ENCODE results near the gene ARID1A.

The ARID1A gene

DNA sequence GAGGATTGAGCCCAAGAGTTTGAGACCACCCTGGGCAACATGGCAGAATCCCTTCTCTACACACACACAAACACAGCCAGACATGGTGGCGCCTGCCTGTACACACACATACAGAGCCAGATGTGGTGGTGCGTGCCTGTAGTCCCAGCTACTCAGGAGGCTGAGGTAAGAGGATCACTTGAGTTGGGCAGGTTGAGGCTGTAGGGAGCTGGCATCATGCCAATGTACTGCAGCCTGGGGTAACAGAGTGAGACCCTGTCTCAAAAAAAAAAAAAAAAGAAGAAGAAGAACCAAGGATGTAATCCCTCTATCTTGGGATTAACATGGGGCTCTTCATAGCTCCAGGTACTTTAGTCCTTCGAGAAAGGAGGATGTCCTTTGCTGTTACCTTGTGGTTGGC is 62.5 kb downstream of the ARID1A start:
- DNase-seq (ENCODE audit: low read depth in 1 of 2, low spot score in 1 of 2), result no peak

DNA sequence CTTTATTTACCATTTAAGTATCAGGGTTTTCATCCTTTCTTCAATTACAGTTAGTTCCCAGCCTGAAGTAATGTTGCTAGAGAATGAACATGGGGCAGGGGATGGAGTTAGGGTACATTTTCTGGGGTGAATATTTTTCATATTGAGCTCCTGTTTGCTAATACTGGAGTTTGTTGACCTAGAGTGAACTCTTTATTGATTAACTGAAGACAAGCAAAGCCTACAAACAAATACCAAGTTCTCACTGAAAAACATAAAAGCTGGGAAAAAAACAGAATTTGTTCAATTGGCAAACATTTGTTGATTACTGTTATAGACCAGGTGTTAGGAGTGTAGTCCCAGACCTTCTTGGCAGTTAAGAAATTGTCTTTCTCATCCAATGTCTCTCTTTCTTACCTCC is 63.7 kb downstream of the ARID1A start:
- DNase-seq (ENCODE audit: low read depth in 1 of 2, low spot score in 1 of 2), result no peak

DNA sequence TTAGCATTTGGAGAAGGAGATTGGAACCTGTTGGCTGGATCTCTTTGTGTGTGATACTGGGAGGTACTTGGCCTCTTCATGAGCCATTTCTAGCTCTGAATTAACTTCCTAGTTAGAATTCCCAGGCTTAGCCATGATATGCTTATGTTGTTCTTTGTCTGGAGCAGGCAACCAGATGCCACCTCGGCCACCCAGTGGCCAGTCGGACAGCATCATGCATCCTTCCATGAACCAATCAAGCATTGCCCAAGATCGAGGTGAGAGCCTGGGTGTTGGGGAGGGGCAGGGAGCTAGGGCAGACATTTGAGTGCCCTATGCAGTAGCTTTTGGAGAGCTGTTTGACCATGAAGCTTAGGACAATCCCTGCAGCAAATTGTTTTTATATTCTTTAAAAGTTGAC is 65.4 kb downstream of the ARID1A start:
- no peak for DNase-seq (ENCODE audit: low read depth in 1 of 2, low spot score in 1 of 2)

GRCh38 chr1:26767714-26768113 is 71.9 kb downstream of the ARID1A start:
- no peak for DNase-seq (ENCODE audit: low read depth in 1 of 2, low spot score in 1 of 2)

GRCh38 chr1:26768755-26769154 is 72.9 kb downstream of the ARID1A start:
- DNase-seq (ENCODE audit: low read depth in 1 of 2, low spot score in 1 of 2), result no peak

DNA sequence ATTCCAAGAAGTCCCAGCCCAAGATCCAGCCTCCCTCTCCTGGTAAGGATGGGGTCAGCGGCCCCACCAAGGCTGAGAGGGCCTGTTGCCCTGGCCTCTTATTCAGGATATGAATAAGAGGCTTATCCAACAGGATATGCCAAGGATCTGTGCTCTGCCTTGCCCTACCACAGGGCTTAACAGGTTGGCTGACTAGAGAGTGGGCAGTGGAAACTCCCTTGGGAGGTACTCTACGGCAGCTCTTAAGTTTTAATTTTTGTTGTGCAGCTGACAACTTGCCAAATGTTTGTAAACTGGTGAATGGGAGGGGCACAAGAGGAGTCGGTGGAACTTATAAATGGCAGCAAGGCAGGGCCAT is 75.4 kb downstream of the ARID1A start:
- DNase-seq (ENCODE audit: low read depth in 1 of 2, low spot score in 1 of 2), result no peak

DNA sequence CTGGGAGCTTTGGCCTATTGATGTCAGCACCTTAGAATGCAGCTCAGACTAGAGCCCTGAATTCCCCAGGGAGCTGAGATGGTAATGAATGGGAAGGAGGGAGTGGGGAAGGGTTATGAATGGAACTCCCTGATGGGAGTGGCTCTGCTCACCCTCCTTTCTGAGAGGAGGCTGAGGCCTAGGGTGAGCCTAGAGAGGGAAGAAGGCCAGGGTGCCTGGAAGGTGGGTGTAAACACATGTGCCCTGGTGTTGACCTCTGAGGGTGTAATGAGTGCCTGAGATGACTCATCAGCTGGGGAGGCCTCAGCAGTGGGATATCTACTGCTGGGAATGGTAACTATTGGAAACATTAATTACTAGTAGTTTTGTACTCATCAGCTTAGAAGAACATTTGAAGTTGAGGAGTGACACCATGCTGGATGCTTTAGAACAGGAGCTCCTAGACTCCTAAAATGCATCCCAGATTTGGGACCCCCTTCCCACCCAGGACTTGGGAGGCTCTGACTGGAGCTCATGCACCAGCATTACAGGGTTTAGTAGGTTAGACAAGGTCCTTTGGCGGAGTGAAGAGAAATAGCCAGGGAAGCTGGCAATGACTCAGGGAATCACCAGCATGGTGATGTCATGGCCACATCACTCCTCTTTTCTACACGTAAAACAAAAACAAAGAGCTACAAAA is 76.0 kb downstream of the ARID1A start:
- no peak for DNase-seq (ENCODE audit: low read depth in 1 of 2, low spot score in 1 of 2)

DNA sequence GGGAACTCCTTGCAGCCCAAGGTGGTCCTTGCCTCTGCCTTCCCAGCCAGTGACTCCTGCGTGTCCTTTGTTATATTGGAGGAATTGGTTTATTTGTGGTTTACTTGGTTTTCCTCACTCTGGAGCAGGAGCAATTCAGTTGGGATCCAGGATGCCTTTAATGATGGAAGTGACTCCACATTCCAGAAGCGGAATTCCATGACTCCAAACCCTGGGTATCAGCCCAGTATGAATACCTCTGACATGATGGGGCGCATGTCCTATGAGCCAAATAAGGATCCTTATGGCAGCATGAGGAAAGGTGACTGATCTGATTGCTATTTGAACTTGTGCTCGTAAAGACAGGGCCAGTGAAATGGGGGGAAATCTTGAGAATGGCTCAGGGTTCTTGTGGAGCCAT is 76.9 kb downstream of the ARID1A start:
- no peak for DNase-seq (ENCODE audit: low read depth in 1 of 2, low spot score in 1 of 2)

- no peak for DNase-seq (ENCODE audit: low read depth in 1 of 2, low spot score in 1 of 2)
These were observed 78.6 kb downstream of the ARID1A start for GRCh38 chr1:26774462-26774861.

GRCh38 chr1:26775666-26776065 is 79.9 kb downstream of the ARID1A start:
- no peak for DNase-seq (ENCODE audit: low read depth in 1 of 2, low spot score in 1 of 2)

DNA sequence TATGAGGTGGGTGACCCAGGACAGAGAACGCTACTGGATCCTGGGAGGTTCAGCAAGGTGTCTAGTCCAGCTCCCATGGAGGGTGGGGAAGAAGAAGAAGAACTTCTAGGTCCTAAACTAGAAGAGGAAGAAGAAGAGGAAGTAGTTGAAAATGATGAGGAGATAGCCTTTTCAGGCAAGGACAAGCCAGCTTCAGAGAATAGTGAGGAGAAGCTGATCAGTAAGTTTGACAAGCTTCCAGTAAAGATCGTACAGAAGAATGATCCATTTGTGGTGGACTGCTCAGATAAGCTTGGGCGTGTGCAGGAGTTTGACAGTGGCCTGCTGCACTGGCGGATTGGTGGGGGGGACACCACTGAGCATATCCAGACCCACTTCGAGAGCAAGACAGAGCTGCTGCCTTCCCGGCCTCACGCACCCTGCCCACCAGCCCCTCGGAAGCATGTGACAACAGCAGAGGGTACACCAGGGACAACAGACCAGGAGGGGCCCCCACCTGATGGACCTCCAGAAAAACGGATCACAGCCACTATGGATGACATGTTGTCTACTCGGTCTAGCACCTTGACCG is 83.4 kb downstream of the ARID1A start:
- no peak for DNase-seq (ENCODE audit: low read depth in 1 of 2, low spot score in 1 of 2)

GRCh38 chr1:26780344-26780957 is 84.6 kb downstream of the ARID1A start:
- DNase-seq (ENCODE audit: low read depth in 1 of 2, low spot score in 1 of 2), result no peak

- no peak for DNase-seq (ENCODE audit: low read depth in 1 of 2, low spot score in 1 of 2)
These were observed 85.5 kb downstream of the ARID1A start for GRCh38 chr1:26781206-26781825.

DNA sequence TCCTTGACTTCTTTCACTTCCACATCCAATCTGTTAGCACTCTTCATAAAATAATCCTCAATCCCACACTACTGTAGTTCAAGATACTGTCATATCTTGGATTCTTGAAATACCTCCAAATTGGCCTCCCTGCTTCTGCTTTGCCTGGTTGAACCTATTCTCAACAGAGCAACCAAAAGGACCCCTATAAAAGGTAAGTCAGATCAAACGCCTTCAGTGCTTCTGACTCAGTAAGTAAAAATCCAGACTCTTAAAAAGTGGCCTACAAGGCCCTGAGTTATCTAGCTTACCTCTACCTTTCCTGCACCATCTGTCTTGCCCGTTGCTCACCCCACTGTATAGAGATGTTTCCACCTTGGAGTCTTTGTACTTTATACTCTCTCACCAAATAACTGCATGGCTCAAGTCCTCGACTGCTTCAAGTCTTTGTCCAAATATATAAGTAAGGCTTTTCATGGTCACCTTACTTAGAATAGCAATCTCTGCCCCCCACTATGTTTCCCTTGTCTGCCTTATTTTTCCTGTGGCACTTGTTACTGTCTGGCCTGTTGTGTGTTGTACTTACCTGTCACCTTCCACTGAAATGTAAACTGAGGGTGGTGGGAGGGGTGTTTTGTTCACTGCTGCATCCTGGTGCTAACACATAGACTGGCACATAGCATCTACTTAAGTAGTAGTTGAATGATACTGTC is 86.9 kb downstream of the ARID1A start:
- no peak for DNase-seq (ENCODE audit: low read depth in 1 of 2, low spot score in 1 of 2)

DNA sequence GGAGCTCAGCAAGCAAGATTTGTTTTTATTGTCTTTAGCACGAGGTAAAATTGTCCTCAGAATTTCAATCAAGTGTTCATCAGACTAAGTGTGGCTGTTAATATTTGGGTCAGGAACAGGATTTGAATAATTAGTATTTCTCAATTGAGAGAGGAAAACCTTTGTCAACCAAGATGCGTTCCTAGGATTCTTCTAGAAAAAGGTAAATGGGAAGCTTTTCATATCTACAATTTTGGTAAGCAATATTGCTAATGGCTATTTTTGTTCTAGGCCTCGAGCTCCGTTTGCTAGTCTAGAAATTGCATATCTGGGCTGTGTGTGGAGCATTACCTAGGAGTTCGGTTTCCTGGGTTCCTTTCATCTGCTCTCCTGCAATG is 87.8 kb downstream of the ARID1A start:
- no peak for DNase-seq (ENCODE audit: low read depth in 1 of 2, low spot score in 1 of 2)

DNA sequence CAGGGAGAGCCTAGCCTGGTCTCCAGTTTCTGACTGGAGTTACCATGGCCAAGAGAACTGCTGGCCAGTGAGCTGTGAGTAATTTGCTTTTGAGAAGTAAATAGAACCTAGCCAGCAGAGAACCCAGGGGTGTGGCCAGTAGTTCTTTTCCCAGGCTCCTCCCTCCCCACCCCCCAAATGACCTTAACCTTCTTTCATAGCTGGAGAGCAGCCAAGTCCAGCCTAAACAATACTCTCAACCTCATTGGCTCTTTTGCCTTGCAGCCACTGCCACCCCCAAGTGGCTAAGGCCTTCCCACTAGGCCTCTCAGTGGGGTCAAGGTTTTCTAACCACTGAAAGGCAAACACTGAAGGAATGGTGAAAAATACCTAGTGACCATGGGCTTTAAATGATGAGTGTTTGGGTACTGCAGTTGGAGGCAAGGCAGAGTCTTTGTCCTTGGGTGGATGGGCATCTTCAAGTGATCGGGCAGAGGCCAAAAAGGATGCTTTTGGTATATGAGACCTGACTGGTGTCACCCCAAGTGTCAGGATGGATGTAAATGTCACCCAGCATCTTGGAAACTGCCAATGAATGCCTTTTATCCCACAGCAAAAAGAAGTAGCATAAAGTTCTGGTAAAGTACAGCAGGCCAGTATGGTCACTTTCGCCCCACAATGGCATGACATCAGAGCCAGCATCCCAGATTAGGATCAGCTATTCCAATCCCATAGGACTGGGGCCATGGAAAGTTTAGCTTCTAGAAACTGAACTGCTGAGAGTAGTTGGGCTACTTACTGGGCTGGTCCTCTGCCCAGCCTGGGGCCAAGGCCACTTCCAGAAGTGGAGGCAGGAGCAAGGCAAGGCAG is 88.4 kb downstream of the ARID1A start:
- no peak for DNase-seq (ENCODE audit: low read depth in 1 of 2, low spot score in 1 of 2)

DNA sequence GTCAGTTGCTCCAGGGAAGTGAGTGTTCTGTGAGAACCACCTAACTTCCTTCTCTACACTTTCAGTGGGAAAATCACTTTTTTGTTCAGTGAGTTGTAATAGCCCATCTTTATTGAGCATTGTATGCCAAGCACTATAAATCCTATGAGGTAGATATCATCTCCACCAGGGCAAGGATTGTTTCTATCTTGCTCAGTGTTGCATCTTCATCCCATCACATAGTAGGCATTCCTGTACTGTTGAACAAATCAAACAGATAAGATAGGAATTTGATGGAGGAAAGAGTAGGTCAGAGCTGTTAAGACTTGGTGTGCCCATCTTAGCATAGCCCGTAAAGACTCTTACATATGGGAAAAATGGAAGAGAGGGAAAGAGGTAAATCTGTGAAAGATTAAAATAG is 89.1 kb downstream of the ARID1A start:
- no peak for DNase-seq (ENCODE audit: low read depth in 1 of 2, low spot score in 1 of 2)

DNA sequence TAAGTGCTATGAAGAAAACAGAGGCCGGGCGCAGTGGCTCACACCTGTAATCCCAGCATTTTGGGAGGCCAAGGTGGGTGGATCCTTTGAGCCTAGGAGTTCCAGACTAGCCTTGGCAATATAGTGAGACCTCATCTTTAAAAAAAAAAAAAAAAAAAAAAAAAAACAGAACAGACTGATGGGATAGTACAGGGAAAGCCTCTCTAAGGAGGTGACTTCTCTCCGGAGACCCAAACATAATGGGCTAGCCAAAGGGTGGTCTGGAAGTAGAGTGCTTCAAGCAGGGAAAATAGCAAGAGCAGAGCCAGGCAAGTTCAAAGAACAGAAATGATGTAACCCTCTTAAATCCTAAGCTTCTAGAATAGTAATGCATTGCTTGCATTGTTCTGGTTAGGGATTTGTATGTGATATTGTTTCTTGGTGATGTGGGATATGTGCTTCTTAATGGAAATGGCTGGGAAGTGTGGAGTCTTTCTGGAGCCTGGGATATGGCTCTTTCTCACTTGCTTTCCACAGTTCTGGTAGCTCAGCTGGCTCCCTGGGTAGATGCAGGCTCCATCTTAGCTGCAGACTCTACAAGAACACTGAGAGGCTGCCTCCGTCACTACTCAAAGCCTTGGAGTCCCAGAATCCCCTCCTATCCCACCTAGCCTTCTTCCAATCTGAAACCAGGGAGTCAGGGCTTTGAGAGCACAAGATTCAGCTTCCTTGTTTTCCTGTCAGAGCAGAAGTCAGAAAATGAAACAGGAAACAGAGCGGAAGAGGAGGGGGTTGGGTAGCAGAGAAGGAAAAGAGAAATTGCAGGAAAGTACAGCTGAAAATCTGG is 90.0 kb downstream of the ARID1A start:
- DNase-seq (ENCODE audit: low read depth in 1 of 2, low spot score in 1 of 2), result no peak

DNA sequence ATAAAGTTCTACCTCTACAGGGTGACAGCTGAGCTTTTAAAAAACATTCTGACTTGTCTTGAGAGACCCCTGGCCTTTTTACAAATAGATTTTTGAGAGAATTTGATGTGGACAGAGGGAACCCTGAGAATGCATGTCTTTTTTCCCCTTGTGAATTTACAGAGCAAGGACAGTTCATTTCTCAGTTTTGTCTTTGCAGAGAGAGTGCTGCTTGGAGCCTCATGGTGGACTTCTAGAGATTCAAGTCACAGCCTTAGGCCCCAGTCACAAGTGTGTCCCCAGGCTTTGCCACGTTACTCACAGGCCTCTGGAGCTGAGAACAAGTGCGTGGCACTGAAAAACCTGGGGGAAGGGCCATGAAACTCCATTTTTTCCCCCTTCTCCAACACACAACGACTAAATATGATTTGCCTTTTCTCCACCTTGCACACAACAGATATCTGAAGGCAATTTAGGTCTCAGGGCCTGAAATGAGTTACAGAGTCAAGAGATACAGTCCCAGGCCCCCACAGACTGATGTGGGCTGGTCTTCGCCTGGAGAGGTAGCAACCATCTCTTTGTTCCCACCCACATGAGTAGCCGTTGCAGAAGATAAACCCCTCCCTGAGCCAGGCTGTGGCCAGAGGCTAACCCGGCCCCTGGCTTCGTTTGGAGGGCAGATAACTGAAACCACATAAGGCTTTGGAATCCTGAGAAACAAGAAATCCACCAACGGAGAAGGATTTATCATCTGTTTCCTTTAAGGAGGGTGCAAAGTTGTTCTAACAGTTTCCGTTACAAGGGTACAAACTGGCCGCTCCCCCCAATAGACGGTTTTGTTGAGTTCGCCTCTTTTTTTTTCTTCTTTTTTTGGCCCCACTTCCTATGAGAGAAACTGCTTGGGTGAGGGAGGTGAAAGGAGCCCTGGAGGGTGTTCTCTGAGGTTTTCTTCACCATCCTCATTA is 90.9 kb downstream of the ARID1A start:
- no peak for DNase-seq (ENCODE audit: low read depth in 1 of 2, low spot score in 1 of 2)

Data from activated CD4-positive, alpha-beta T cell treated with anti-CD3 and anti-CD28 coated beads, Interleukin-2, amount 50 U/mL, for 24 hours (primary cell).